SU-DHL-6 (cell line): ENCODE results near the gene RAG2.
"Not testable (repeated sequence)": the region's sequence is repeated elsewhere in the genome, so short reads cannot be mapped to it uniquely, and the experiment has no call there.

Source experiments
- H2AFZ ChIP-seq: fragments of 200-600 bp; sonication (generic); 2 replicates; pipeline ENCODE4 v1.6.1; 2014; ENCODE audit warnings: low read depth, mild to moderate bottlenecking, moderate library complexity, mixed read lengths, antibody characterized with exemption, low read length; ENCODE audit not compliant: severe bottlenecking
- H3F3A ChIP-seq: fragments of 200-600 bp; shearing (Covaris generic); 2 replicates; pipeline ENCODE4 v1.6.0; 2016; ENCODE audit warnings: antibody characterized with exemption, mild to moderate bottlenecking; ENCODE audit not compliant: insufficient read depth
- H3K27ac ChIP-seq: fragments of 200-600 bp; sonication (generic); 2 replicates; pipeline ENCODE4 v1.5.1; 2016; ENCODE audit warnings: low read depth, mild to moderate bottlenecking, low read length, moderate library complexity, mixed read lengths
- H3K27me3 ChIP-seq: fragments of 200-600 bp; sonication (generic), shearing (Covaris generic); 2 replicates; pipeline ENCODE4 v1.6.0; 2014; ENCODE audit warnings: mild to moderate bottlenecking, low read length
- H3K36me3 ChIP-seq: fragments of 200-600 bp; sonication (generic); 2 replicates; pipeline ENCODE4 v1.6.1; 2014; ENCODE audit warnings: mild to moderate bottlenecking, low read length, mixed read lengths
- H3K4me2 ChIP-seq: fragments of 300-600, 200-600 bp; shearing (Covaris generic), sonication (generic); 2 replicates; pipeline ENCODE4 v1.6.0; 2014; ENCODE audit warnings: low read length, low read depth, mild to moderate bottlenecking; ENCODE audit not compliant: poor library complexity, severe bottlenecking
- H3K4me3 ChIP-seq: fragments of 200-600 bp; sonication (generic); 2 replicates; pipeline ENCODE4 v1.5.1; 2014; ENCODE audit warnings: antibody characterized with exemption, low read length, mild to moderate bottlenecking, mixed read lengths; ENCODE audit not compliant: insufficient read depth, poor library complexity, severe bottlenecking
- H3K79me2 ChIP-seq: fragments of 200-600 bp; sonication (generic); 2 replicates; pipeline ENCODE4 v1.6.1; 2014; ENCODE audit warnings: mild to moderate bottlenecking, low read length, moderate library complexity; ENCODE audit not compliant: insufficient read depth
- H3K9ac ChIP-seq: fragments of 200-600 bp; sonication (generic); 2 replicates; pipeline ENCODE4 v1.7.0; 2014; ENCODE audit warnings: mild to moderate bottlenecking, low read length
- H3K9me2 ChIP-seq: fragments of 200-600 bp; sonication (generic); replicated peaks from 2 replicates; pipeline ENCODE4 v1.6.1; 2014; ENCODE audit warnings: low read length; ENCODE audit not compliant: insufficient read depth
- H3K9me3 ChIP-seq: fragments of 200-600 bp; sonication (generic); 2 replicates; pipeline ENCODE4 v1.6.1; 2014; ENCODE audit warnings: low read length, mixed read lengths; ENCODE audit not compliant: insufficient read depth
- H4K20me1 ChIP-seq: fragments of 200-600 bp; sonication (generic); 2 replicates; pipeline ENCODE4 v1.6.1; 2014; ENCODE audit warnings: low read depth, mild to moderate bottlenecking, antibody characterized with exemption, low read length, moderate library complexity, mixed read lengths
- EZH2phosphoT487 ChIP-seq: fragments of 200-600 bp; sonication (generic), shearing (Covaris generic); conservative IDR thresholded peaks from 2 replicates; pipeline ENCODE4 v1.6.1; 2018; ENCODE audit warnings: mild to moderate bottlenecking, antibody characterized with exemption, low read length, moderate library complexity, mixed read lengths
- TF ChIP-seq, protein P1 (sequence below): fragments of 200-600 bp; sonication (generic); IDR thresholded peaks from one replicate; pipeline ENCODE4 v1.5.1; 2017; ENCODE audit warnings: antibody characterized with exemption, mild to moderate bottlenecking, low read length, moderate library complexity; ENCODE audit not compliant: insufficient read depth, poor library complexity, severe bottlenecking

RAG2 gene

DNA sequence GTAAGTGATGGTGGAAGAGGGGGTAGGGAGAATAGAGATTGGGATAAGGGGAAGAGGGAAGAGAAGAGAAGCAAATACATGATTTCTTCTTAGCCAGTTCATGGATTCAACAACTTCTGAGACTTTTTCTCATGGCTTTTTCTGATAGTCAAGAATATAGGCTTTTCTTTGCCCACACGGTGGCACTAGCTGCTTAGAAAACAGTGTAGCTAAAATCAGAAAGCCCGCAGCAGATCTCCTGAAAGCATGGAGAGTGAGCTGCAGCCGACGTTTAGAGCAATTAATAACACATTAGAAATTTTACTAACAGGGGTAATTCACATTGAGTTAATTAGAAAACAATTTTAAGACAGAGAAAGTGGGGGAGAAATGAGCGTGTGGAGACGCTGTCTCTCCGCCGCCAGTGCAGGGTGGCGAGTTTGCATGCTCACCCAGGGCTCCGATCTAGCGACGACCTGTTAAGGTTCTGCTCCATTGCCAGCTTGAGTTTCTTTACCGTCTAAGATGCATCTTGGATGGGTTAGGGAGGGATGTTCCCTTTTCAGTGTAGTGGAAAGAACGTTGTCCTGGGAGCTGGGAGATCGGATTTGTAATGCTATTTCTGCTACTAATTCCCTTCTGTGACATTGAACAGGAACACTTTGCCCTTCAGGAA, 33.5 kb downstream of the RAG2 start:
- TF ChIP-seq, protein P1, sequence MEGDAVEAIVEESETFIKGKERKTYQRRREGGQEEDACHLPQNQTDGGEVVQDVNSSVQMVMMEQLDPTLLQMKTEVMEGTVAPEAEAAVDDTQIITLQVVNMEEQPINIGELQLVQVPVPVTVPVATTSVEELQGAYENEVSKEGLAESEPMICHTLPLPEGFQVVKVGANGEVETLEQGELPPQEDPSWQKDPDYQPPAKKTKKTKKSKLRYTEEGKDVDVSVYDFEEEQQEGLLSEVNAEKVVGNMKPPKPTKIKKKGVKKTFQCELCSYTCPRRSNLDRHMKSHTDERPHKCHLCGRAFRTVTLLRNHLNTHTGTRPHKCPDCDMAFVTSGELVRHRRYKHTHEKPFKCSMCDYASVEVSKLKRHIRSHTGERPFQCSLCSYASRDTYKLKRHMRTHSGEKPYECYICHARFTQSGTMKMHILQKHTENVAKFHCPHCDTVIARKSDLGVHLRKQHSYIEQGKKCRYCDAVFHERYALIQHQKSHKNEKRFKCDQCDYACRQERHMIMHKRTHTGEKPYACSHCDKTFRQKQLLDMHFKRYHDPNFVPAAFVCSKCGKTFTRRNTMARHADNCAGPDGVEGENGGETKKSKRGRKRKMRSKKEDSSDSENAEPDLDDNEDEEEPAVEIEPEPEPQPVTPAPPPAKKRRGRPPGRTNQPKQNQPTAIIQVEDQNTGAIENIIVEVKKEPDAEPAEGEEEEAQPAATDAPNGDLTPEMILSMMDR, result peak; percentile 33
- TF ChIP-seq EZH2phosphoT487, result no peak
- Histone ChIP-seq H3F3A (no peaks in the 10 kb centered on the region), H3K9me2 (no peaks in the 10 kb centered on the region), H4K20me1 (no peaks in the 10 kb centered on the region), H3K27ac (no peak overlapping the region), H3K4me2 (no peak overlapping the region), H3K36me3 (no peaks in the 10 kb centered on the region), H2AFZ (no peak overlapping the region), H3K27me3 (no peaks in the 10 kb centered on the region), H3K4me3 (no peak overlapping the region), H3K9ac (no peak overlapping the region), H3K79me2 (no peaks in the 10 kb centered on the region), H3K9me3 (no peaks in the 10 kb centered on the region)

DNA sequence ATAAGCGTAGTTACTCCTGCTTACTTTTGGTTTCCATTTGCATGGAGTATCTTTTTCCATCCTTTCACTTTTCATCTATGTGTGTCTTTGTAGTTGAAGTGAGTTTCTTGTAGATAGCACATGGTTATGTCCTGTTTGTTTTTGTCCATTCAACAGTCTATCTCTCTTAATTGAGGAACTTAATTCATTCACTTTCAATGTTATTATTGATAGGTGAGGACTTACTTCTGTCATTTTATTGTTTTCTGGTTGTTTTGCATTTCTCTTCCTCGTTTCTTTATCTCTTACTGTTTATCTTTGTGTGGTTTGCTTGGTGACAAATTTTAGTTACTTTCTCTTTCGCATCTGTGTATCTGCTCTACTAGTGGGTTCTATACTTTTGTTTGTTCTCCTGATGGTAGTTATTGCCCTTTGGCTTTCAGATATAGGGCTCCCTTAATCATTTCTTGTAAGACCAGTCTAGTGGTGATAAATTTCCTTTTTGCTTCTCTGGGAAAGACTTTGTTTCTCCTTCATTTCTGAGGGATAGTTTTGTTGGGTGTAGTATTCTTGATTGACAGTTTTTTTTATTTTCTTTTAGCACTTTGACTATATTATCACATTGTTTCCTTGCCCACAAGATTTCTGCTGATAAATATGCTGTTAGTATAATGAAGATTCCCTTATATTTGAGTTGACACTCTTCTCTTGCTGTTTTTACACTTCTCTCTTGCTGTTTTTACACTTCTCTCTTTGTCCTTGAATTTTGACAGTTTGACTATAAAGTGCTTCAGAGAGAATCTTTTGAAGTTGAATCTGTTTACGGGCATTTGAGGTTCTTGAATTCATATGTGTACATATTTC, 39.2 kb downstream of the RAG2 start:
- H3K9me3 ChIP-seq, result no peaks in the 10 kb centered on the region
- no peaks in the 10 kb centered on the region for H3K9me2 ChIP-seq
- H3K27me3 ChIP-seq, result no peaks in the 10 kb centered on the region
- H2AFZ ChIP-seq, result no peak overlapping the region
- no peak overlapping the region for H3K27ac ChIP-seq
- H3K36me3 ChIP-seq, result no peaks in the 10 kb centered on the region
- H3K4me2 ChIP-seq, result no peak overlapping the region
- H3K9ac ChIP-seq, result no peak overlapping the region
- TF ChIP-seq, protein P1, result no peak
- no peak for TF ChIP-seq EZH2phosphoT487
- no peaks in the 10 kb centered on the region for H3F3A ChIP-seq
- H3K4me3 ChIP-seq, result no peak overlapping the region
- H3K79me2 ChIP-seq, result no peaks in the 10 kb centered on the region
- H4K20me1 ChIP-seq, result no peaks in the 10 kb centered on the region

DNA sequence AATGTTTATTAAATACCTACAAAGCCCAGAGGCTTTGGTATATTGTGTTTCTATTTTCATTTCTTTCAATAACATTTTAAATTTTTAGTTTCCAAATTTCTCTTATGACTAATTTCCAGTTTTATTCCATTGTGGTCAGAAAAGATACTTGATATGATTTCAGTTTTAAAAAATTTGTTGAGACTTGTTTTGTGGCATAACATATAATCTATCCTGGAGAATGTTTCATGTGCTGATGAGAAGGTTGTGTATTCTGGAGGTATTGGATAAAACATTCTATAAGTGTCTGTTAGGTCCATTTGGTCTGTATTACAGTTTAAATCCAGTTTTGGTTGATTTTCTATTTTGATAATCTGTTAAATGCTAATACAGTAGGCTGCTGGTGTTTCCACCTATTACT, 40.0 kb downstream of the RAG2 start:
- H3K4me2 ChIP-seq, result no peak overlapping the region
- H3K4me3 ChIP-seq, result no peak overlapping the region
- no peaks in the 10 kb centered on the region for H3K36me3 ChIP-seq
- no peaks in the 10 kb centered on the region for H3K9me3 ChIP-seq
- H3K27ac ChIP-seq, result no peak overlapping the region
- no peaks in the 10 kb centered on the region for H3F3A ChIP-seq
- H2AFZ ChIP-seq, result no peak overlapping the region
- H3K9me2 ChIP-seq, result no peaks in the 10 kb centered on the region
- no peaks in the 10 kb centered on the region for H3K27me3 ChIP-seq
- no peaks in the 10 kb centered on the region for H4K20me1 ChIP-seq
- H3K9ac ChIP-seq, result no peak overlapping the region
- no peak for TF ChIP-seq EZH2phosphoT487
- no peaks in the 10 kb centered on the region for H3K79me2 ChIP-seq

DNA sequence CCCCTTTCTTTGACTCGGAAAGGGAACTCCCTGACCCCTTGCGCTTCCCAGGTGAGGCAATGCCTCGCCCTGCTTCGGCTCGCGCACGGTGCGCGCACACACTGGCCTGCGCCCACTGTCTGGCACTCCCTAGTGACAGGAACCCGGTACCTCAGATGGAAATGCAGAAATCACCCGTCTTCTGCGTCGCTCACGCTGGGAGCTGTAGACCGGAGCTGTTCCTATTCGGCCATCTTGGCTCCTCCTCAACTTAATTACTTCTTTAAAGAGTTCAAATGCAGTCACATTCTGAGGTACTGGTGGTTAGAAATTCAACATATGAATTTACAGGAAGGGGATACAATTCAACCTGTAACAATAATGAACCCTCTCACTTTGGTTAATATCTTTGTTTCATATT, 40.6 kb downstream of the RAG2 start:
- not testable (repeated sequence) for H3K4me3 ChIP-seq, H3F3A ChIP-seq, H4K20me1 ChIP-seq, H3K9ac ChIP-seq, H3K9me3 ChIP-seq, H3K36me3 ChIP-seq, H3K79me2 ChIP-seq, H3K27me3 ChIP-seq, H2AFZ ChIP-seq, H3K27ac ChIP-seq, H3K9me2 ChIP-seq, H3K4me2 ChIP-seq
